NCI-H774 (cell line): ENCODE results near the gene MAPRE3.

ENCODE experiments used
- DNase-seq: peaks from one replicate; lab custom pipeline; 2025; lab: John Stamatoyannopoulos, UW

The MAPRE3 gene

GRCh38 chr2:26983746-26984145 lies 13.3 kb downstream of the MAPRE3 start:
- no peak for DNase-seq

- DNase-seq, result no peak
Observed at GRCh38 chr2:26985807-26986206, 15.4 kb downstream of the MAPRE3 start.

- DNase-seq, result no peak
Observed at GRCh38 chr2:26986576-26986975, 16.1 kb downstream of the MAPRE3 start.

- DNase-seq, result no peak
Observed at GRCh38 chr2:26988058-26988860, 17.8 kb downstream of the MAPRE3 start.

- no peak for DNase-seq
Observed at GRCh38 chr2:26989156-26989555, 18.7 kb downstream of the MAPRE3 start.

GRCh38 chr2:26991717-26992116 lies 21.3 kb downstream of the MAPRE3 start:
- no peak for DNase-seq

- DNase-seq, result no peak
Observed at GRCh38 chr2:26993768-26994167, 23.3 kb downstream of the MAPRE3 start.

- DNase-seq, result no peak
Observed at GRCh38 chr2:26994983-26995382, 24.5 kb downstream of the MAPRE3 start.

GRCh38 chr2:26997394-26997793 lies 27.0 kb downstream of the MAPRE3 start:
- DNase-seq, result no peak

GRCh38 chr2:26998323-26998722 lies 27.9 kb downstream of the MAPRE3 start:
- DNase-seq, result no peak

GRCh38 chr2:27000228-27000627 lies 29.8 kb downstream of the MAPRE3 start:
- no peak for DNase-seq

GRCh38 chr2:27000995-27001394 lies 30.6 kb downstream of the MAPRE3 start:
- no peak for DNase-seq

GRCh38 chr2:27001950-27002349 lies 31.5 kb downstream of the MAPRE3 start:
- no peak for DNase-seq

GRCh38 chr2:27003007-27003406 lies 32.6 kb downstream of the MAPRE3 start:
- no peak for DNase-seq

- DNase-seq, result no peak
Observed at GRCh38 chr2:27003857-27004256, 33.4 kb downstream of the MAPRE3 start.

GRCh38 chr2:27006602-27007415 lies 36.4 kb downstream of the MAPRE3 start:
- DNase-seq, result no peak

GRCh38 chr2:27007416-27008374 lies 37.3 kb downstream of the MAPRE3 start:
- DNase-seq, result no peak

- no peak for DNase-seq
Observed at GRCh38 chr2:27008678-27009077, 38.2 kb downstream of the MAPRE3 start.

- no peak for DNase-seq
Observed at GRCh38 chr2:27009083-27009482, 38.6 kb downstream of the MAPRE3 start.

- no peak for DNase-seq
Observed at GRCh38 chr2:27009716-27010115, 39.3 kb downstream of the MAPRE3 start.

- DNase-seq, result no peak
Observed at GRCh38 chr2:27010139-27010538, 39.7 kb downstream of the MAPRE3 start.

GRCh38 chr2:27013738-27014137 lies 43.3 kb downstream of the MAPRE3 start:
- DNase-seq, result no peak
